Measurements from ENCODE around the gene RP2. TPM values are rescaled to one million over a fixed set of nuclear protein-coding genes. Genes with fewer than 3 reads are reported as not detected.
A peak's percentile ranks its signal among the peaks of the same experiment; 100 is the strongest.

RP2 gene
- total RNA-seq, 4 donors from 2014 or later, result 1.2 to 15.0 (median 11.1) TPM

DNA sequence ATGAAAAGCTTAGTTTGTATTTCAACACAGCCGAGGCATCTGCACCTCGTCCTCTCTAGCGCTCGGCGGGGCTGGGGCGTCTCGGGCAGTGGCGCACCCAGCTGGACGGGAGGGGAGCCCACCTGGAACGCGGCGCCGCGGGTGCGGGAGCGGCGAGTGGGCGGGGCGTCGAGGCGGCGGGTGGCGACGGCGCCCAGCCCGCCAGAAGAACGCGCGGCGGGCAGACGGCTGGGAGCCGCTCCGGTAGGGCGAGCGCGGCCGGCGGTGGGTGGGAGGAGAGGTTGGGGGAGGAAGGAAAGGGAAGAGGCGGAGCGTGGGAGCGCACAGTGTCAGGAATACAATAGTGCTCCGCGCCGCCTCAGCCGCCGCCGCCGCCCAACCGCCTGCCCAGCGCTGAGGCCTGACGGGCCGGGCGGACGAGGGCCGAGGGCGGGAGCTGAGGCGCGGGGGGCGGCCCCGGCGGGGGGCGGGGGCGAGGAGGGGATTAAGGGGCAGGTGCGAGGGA is 75.3 kb downstream of the RP2 start, which contains the start of gene JADE3:
Gene JADE3 (plus strand): TSS at position 324 of the 505 bp plus-strand sequence. CDS start 72,474 bp downstream, outside the sequence.
- in situ Hi-C loops (cut with MboI; ENCODE audit: low pct_ligation_motif_present in 1 of 4, low pct_unique_long_range_greater_than_20kb in 1 of 4, low sequenced_read_pairs in 3 of 4) (loop anchor here in 1 of 4 donors (25.0 kb wide), 1 partner anchor 125 kb away; no protein-coding TSS in a partner anchor), intact Hi-C loops (cut with DNase I; ENCODE audit: low total_unique reads) (no loop called here)
- peak within 1 kb of the TSS; percentile 78 to 84 (median 80) for H3K27ac ChIP-seq
- 48% methylated on average over 63 of the region's 64 CpGs; no CpG with 5 or more reads in 1 of the 2 donors for whole genome bisulfite sequencing, 2 donors (ENCODE audit: low coverage in 1 of 2)
- H3K9me3 ChIP-seq, result no peaks in the 10 kb centered on the region
- H3K4me1 ChIP-seq, result peaks cover 0 to 7% (median 0%) of the 10 kb centered on the region in 4 donors
- H3K36me3 ChIP-seq, result no peaks in the 10 kb centered on the region
- DNase-seq, result peak; percentile 79
- peak within 1 kb of the TSS; percentile 30 to 86 (median 64) for H3K4me3 ChIP-seq
- H3K27me3 ChIP-seq, result no peaks in the 10 kb centered on the region
- TF ChIP-seq POLR2A (IDR thresholded peaks at IDR 0.05) (peak; percentile 11), POLR2AphosphoS5 (IDR thresholded peaks at IDR 0.05) (peak in 2 of 3 donors; percentile 14 to 40), CTCF (IDR thresholded peaks at IDR 0.05) (no peak), EP300 (IDR thresholded peaks at IDR 0.05; ENCODE audit: low read depth) (no peak)

GRCh38 chrX:46912603-46913491 is 76.0 kb downstream of the RP2 start:
- H3K27me3 ChIP-seq, result no peaks in the 10 kb centered on the region
- TF ChIP-seq CTCF (IDR thresholded peaks at IDR 0.05) (peak; percentile 46 to 64 (median 47)), POLR2A (IDR thresholded peaks at IDR 0.05) (no peak)
- in situ Hi-C loops (cut with MboI; ENCODE audit: low pct_ligation_motif_present in 1 of 4, low pct_unique_long_range_greater_than_20kb in 1 of 4, low sequenced_read_pairs in 3 of 4) (loop anchor here in 1 of 4 donors (25.0 kb wide), 1 partner anchor 124 kb away; no protein-coding TSS in a partner anchor), intact Hi-C loops (cut with DNase I; ENCODE audit: low total_unique reads) (no loop called here)
- 60% methylated on average over 67 of the region's 109 CpGs; no CpG with 5 or more reads in 1 of the 2 donors for WGBS, 2 donors (ENCODE audit: low coverage in 1 of 2)
- H3K9me3 ChIP-seq, result no peaks in the 10 kb centered on the region
- H3K4me1 ChIP-seq, result peaks cover 0 to 7% (median 0%) of the 10 kb centered on the region in 4 donors
- H3K27ac ChIP-seq, result peak overlapping the region; percentile 78 to 84 (median 80)
- peak overlapping the region; percentile 30 to 86 (median 64) for H3K4me3 ChIP-seq
- DNase-seq, result peak; percentile 50
- no peaks in the 10 kb centered on the region for H3K36me3 ChIP-seq

GRCh38 chrX:46913667-46914066 is 76.8 kb downstream of the RP2 start:
- intact Hi-C loops (cut with DNase I; ENCODE audit: low total_unique reads), result no loop called here
- whole genome bisulfite sequencing, 2 donors (ENCODE audit: low coverage in 1 of 2), result 44% methylated on average over 14 of the region's 14 CpGs; no CpG with 5 or more reads in 1 of the 2 donors
- H3K9me3 ChIP-seq, result no peaks in the 10 kb centered on the region
- in situ Hi-C loops (cut with MboI; ENCODE audit: low pct_ligation_motif_present in 1 of 4, low pct_unique_long_range_greater_than_20kb in 1 of 4, low sequenced_read_pairs in 3 of 4), result loop anchor here in 1 of 4 donors (25.0 kb wide), 1 partner anchor 124 kb away; no protein-coding TSS in a partner anchor
- peak overlapping the region; percentile 30 to 86 (median 64) for H3K4me3 ChIP-seq
- TF ChIP-seq EP300 (IDR thresholded peaks at IDR 0.05; ENCODE audit: low read depth), result no peak
- no peak for TF ChIP-seq POLR2AphosphoS5 (IDR thresholded peaks at IDR 0.05)
- no peak for TF ChIP-seq CTCF (IDR thresholded peaks at IDR 0.05)
- TF ChIP-seq POLR2A (IDR thresholded peaks at IDR 0.05), result no peak
- H3K36me3 ChIP-seq, result no peaks in the 10 kb centered on the region
- peak; percentile 10 for DNase-seq
- H3K27ac ChIP-seq, result peak overlapping the region in 3 of 4 donors; percentile 78 to 84 (median 81)
- no peaks in the 10 kb centered on the region for H3K27me3 ChIP-seq
- peaks cover 0 to 7% (median 0%) of the 10 kb centered on the region in 4 donors for H3K4me1 ChIP-seq

GRCh38 chrX:46916273-46916672 is 79.4 kb downstream of the RP2 start:
- no peak for DNase-seq
- TF ChIP-seq CTCF (IDR thresholded peaks at IDR 0.05), result no peak
- TF ChIP-seq POLR2A (IDR thresholded peaks at IDR 0.05), result no peak
- no peak for TF ChIP-seq POLR2AphosphoS5 (IDR thresholded peaks at IDR 0.05)
- no peak for TF ChIP-seq EP300 (IDR thresholded peaks at IDR 0.05; ENCODE audit: low read depth)
- H3K27me3 ChIP-seq, result no peaks in the 10 kb centered on the region
- H3K36me3 ChIP-seq, result no peaks in the 10 kb centered on the region
- H3K27ac ChIP-seq, result no peak overlapping the region
- H3K4me1 ChIP-seq, result peaks cover 0 to 7% (median 0%) of the 10 kb centered on the region in 4 donors
- in situ Hi-C loops (cut with MboI; ENCODE audit: low pct_ligation_motif_present in 1 of 4, low pct_unique_long_range_greater_than_20kb in 1 of 4, low sequenced_read_pairs in 3 of 4), result loop anchor here in 1 of 4 donors (25.0 kb wide), 1 partner anchor 121 kb away; no protein-coding TSS in a partner anchor
- no peaks in the 10 kb centered on the region for H3K9me3 ChIP-seq
- H3K4me3 ChIP-seq, result no peak overlapping the region
- WGBS, 2 donors (ENCODE audit: low coverage in 1 of 2), result 68% methylated on average over 2 of the region's 2 CpGs; no CpG with 5 or more reads in 1 of the 2 donors
- intact Hi-C loops (cut with DNase I; ENCODE audit: low total_unique reads), result no loop called here

All from transverse colon (tissue), 4 donors.